ENCODE data around the gene ZNF580.

Gene ZNF580

GRCh38 chr19:55660404-55660803 is 19.6 kb downstream of the ZNF580 start:
- DNase-seq (ENCODE audit: low read depth in 2 of 2): no peak

DNA sequence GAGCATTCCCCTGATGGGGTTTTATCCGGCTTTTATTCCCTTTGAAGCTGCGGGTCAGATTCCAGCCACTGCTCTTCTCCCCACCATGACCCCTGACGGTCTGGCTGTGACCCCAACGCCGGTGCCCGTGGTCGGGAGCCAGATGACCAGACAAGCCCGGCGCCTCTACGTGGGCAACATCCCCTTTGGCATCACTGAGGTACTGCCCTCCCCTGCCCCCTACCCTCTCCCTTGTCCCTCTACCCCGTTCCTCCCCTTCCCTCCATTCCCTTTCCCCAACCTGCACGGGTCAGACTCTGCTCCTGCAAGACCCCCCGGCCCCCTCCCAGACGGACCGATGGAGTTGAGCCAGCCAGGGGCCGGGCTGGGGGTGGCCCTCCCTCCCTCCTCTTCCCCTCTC is 20.2 kb downstream of the ZNF580 start:
- DNase-seq (ENCODE audit: low read depth in 2 of 2): no peak

DNA sequence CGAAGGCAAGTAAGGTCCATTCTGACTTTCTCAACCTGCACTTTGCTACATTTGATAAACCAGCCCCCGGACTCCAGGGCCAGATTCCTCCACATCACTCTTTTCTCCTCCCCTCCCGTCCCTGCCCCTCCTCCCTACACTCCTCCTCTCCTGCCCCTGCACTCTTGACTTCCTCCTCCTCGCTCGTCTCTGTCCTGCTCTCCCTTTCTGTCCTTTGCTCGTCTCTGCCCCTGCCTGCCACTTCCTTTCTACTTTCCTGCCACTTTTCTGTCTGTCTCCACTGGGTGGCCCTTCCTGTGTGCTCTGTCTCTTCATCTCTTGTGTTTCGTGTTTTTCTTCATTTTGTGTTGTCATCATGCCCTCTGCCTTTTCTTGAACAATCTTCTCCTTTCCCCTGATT is 21.0 kb downstream of the ZNF580 start:
- no peak for DNase-seq (ENCODE audit: low read depth in 2 of 2)

DNA sequence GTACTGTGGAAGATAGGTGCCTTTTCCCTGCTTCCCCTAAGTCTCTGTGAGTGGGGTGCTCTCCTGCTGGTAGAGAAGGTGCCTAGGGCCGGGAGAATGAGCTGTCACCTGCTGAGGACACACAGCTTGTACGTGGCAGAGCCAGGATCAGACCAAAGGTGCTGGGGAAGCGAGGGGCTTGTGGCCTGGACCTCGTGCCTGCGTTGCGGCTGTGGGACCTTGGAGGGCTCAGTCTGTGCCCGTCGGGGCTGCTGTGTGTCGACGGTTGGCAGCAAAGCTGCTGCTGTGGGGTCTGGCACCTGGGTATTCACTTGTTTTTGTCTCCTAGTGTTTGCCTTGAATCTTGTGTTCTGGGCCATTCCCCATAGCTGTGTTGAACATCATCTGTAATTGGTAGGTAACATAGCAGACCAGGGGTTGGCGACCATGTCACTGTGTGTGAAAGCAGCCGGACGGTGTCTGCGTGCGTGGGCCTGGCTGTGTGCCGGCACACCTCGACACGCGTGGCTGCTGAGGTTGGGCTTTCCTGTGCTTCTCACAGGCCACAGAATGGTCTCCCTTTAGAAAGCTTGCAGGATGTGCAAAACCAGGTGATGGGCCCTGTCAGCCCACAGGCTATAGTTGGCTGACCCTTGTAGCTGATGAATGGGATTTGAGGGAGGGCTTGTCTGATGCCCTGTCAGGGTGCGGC is 23.2 kb downstream of the ZNF580 start:
- no peak for DNase-seq (ENCODE audit: low read depth in 2 of 2)

GRCh38 chr19:55666343-55667005 is 25.7 kb downstream of the ZNF580 start:
- DNase-seq (ENCODE audit: low read depth in 2 of 2): no peak

DNA sequence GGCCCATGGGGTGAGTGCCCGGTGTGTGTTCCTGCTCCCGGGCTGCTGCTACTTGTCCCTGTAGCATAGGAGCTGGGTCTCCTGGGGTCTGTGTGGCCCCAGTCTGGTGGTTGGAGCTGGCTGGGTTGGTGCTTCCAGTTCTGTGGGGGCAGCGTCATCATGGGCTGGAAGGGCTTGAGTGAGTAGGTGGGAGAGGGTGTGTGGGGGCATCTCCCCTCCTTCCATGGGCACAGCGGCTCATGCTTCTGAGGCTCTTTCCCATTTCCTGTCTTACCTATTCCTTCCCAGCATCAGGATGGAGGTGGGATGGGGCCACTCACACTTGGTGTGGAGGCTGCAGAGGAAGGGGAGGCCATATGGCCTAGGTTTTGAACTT is 26.2 kb downstream of the ZNF580 start:
- no peak for DNase-seq (ENCODE audit: low read depth in 2 of 2)

DNA sequence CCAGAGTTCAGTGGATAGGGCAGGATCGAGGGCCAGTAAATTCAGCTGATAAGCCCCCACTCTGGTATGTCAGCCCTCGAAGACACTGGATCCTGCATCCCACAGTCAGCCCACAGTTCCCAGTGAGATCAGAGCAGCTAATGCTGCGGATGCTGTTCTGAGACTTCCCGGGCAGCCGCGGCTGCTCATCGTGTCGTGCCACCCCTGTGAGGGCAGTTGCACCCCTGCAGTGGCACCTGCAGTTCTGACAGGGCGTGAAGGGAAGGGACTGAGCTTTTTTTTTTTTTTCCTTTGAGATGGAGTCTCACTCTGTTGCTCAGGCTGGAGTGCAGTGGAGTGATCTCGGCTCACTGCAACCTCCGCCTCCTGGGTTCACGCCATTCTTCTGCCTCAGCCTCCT is 26.7 kb downstream of the ZNF580 start:
- DNase-seq (ENCODE audit: low read depth in 2 of 2): no peak

GRCh38 chr19:55667958-55668357 is 27.2 kb downstream of the ZNF580 start:
- no peak for DNase-seq (ENCODE audit: low read depth in 2 of 2)

- no peak for DNase-seq (ENCODE audit: low read depth in 2 of 2)
Observed at GRCh38 chr19:55668603-55669348, 28.0 kb downstream of the ZNF580 start.

GRCh38 chr19:55669418-55670279 is 28.8 kb downstream of the ZNF580 start:
- no peak for DNase-seq (ENCODE audit: low read depth in 2 of 2)

DNA sequence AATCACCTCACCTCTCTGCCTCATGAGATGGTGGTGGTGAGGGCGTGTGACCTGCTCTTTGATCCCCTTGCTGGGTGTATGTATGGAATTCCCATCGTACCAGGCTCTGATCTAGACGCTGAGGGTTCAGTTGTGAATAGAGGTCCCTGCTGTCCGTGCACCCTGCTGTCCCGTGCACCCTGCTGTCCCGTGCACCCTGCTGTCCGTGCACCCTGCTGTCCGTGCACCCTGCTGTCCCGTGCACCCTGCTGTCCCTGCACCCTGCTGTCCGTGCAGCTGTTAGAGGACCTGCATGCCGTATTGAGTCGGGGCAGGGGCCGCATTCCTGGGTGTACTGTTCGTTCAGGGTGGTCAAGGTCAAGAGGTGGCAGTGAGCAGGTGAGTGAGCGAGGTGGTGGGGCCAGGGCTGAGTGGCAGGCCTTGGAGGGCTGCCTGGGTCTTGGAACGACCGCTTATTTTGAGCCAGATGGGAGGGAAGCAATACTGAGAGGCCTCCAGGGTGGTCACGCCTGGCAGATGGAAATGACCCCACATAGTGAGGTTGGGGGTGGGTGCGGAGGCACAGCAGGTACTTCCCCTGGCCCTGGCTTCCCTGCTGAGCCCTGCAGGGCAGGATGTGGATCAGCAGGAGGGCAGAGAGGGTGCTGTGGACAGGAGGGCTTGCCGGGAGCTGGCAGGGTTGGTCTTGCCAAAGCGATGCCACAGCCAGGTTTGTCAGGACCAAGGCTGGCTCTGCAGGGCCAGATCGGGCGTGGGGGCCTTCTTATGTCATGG is 29.7 kb downstream of the ZNF580 start:
- DNase-seq (ENCODE audit: low read depth in 2 of 2): no peak

DNA sequence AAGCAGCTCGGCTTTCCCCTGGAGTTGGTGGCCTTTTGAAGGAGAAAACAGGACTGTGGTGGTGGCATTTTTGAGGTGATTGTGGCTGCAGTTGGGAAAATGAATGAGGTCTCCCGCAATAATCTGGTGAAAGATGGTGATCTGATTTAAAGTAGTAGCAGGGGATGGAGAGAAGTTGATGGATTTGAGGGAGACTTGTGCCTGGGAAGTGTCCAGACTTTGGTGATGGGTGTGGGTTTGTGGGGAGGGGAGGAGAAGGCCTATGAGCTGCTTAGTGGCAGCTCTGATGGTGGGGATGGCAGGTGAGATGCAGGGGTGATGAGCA is 30.2 kb downstream of the ZNF580 start:
- DNase-seq (ENCODE audit: low read depth in 2 of 2): no peak

DNA sequence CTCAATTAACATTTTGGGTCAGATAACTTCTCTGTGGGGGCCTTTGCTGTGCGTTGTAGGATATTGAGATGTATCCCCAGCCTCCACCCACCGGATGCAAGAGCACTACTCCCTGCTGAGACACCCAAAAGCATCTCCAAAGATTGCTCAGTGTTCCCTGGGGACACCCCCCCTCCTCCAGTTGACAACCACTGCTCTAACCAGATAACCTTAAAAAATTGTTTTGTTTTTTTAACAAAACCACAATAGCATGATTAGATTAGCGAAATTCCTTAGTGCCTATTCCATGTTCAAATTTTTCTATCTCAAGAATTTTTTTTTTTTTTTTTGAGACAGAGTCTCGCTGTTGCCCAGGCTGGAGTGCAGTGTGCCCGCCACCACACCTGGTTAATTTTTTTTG is 31.6 kb downstream of the ZNF580 start:
- no peak for DNase-seq (ENCODE audit: low read depth in 2 of 2)

GRCh38 chr19:55673465-55673864 is 32.7 kb downstream of the ZNF580 start:
- DNase-seq (ENCODE audit: low read depth in 2 of 2): no peak

- DNase-seq (ENCODE audit: low read depth in 2 of 2): no peak
Observed at GRCh38 chr19:55673889-55674288, 33.1 kb downstream of the ZNF580 start.

DNA sequence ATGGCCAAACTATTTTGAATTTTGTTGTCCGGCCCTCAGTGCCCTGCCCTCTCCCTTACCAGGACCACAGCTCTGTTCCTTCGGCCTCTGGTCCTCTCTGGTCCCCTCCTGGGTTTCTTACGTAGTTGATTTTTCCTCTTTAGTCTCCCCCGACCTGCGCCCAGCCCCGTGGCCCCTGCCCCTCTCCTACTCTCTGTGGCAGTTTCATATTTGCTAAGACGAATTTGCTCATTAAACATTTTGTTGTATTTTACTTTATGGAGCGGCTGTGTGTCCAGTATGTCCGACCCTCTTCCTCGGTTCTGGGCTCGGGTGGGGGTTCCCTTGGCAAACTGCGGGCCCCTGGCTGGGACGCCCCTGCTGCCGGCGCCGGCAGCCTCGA is 33.6 kb downstream of the ZNF580 start:
- no peak for DNase-seq (ENCODE audit: low read depth in 2 of 2)

DNA sequence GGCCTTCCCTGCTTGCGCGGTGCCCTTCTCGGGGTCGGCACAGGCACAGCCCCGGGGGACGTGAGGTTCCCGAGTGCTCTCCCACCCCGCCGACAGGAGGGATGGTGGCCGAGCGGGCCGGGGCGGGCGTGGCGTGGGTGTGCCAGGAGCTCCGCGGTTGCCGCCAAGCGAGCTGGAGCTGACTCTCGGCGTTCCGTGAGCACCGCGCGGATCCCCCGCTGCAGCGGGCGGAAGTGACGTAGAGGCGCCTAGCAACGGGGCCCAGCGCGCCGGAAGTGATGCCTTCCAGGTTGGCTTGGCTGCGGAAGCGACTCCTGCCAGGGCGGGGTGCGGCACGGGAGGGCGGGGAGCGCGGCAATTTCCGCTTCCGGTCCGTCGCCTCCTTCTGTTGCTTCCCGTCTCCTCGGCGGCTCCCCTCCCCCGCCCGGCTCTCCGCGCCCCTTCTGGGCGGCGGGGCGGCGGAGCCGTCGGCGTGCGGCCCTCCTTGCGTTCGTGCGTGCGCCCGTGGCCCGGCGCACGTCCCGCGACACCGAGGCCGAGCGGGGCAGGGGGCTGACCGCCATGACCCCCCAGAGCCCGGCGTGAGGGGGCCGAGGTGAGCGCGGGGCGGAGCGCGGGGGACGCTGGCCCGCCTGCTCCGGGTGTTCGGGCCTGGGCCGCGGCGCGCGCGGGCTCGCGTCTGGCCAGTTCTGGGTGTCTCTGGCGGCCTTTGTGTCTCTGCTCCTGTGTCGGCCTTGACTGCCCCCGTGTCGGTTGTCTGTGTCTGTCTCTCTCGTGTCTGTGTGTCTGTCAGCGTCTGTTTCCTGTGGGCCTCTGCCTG is 34.2 kb downstream of the ZNF580 start, which contains the start of gene EPN1:
TSS of gene EPN1 (plus strand) at position 386 of the 820 bp plus-strand sequence. CDS start 3,402 bp downstream, outside the sequence.
- peak; percentile 85 to 88 for DNase-seq (ENCODE audit: low read depth in 2 of 2)

- no peak for DNase-seq (ENCODE audit: low read depth in 2 of 2)
Observed at GRCh38 chr19:55675661-55676354, 35.0 kb downstream of the ZNF580 start.

- DNase-seq (ENCODE audit: low read depth in 2 of 2): no peak
Observed at GRCh38 chr19:55676383-55676782, 35.6 kb downstream of the ZNF580 start.

All from fibroblast of skin of left biceps (primary cell).